Myocyte (in vitro differentiated cells): Measurements from ENCODE around the gene CNTN4. TPM values are rescaled to one million over a fixed set of nuclear protein-coding genes. Genes with fewer than 3 reads are reported as not detected.

ENCODE experiments used
- DNase-seq: peaks from one replicate; pipeline ENCODE4 v3.0.0-alpha.2; 2012; ENCODE audit warnings: low read depth
- total RNA-seq: library from RNA; depleted of rRNA; stranded (reverse); fragments of >200 nt; gene quantifications from 2 replicates; pipeline ENCODE4 v1.2.3, GENCODE V29; 2014

CNTN4 gene
- total RNA-seq, 1 donor from 2014 or later: not detected

- no peak for DNase-seq
Measured at GRCh38 chr3:2261747-2262146, 163.1 kb downstream of the CNTN4 start.

GRCh38 chr3:2262204-2262603, 163.5 kb downstream of the CNTN4 start:
- no peak for DNase-seq

DNA sequence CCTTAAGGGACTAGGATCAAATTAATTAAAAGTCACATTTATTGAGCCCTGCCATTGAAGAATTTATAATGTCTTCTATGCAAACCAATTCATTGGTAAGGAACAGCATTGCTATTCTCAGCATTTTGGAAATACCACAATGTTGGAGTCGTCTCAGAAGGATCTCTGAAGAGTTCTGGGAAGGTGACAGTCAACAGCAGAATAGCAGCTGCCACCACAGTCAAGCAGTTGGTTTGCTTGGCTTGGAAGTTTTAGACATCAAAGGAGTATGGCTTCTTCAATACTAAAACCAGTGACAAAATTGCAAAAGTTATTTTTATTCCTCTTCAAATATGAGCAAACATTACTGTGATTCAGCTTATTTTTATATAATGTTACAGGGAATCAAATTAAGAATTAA, 167.9 kb downstream of the CNTN4 start:
- no peak for DNase-seq

DNA sequence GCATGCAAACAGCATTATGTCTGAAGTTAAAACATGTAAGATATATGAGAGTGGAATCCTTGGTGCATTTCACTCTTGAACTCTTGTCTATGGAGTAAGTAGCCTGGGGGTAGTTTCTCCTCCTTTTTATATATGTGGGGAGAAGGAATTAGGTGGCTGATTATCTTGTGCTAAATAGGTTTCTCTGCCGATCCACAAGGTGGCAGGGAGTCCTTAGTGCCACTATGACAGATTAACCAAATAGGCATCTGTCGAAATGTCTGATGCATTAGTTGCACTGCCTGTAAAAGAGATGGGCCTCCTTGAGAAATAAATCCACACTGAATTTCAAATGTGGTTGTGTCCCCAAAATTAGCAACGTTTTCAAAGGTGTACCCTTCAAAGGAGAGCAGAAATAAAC, 170.1 kb downstream of the CNTN4 start:
- DNase-seq: no peak

GRCh38 chr3:2274526-2274925, 175.9 kb downstream of the CNTN4 start:
- no peak for DNase-seq

GRCh38 chr3:2283818-2284217, 185.2 kb downstream of the CNTN4 start:
- no peak for DNase-seq

GRCh38 chr3:2300938-2301337, 202.3 kb downstream of the CNTN4 start:
- DNase-seq: no peak

DNA sequence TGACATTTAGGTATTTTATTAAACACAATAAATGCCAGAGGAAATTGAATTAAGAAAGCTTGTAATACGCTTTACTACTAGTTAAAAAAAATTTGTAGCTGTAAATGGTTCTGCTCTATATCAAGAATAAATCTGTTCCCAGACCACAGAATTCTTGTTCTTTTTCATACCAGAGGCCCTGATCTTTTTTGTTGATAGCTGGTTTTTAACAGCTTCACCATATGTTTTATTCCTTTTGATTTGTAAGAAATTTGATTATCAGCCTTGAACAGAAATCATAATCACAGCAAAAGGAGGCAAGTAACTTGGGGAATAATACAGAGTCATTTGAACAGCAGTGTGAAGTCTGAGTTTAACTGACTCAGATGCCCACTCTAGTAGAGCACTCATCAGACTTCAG, 202.7 kb downstream of the CNTN4 start:
- DNase-seq: no peak

DNA sequence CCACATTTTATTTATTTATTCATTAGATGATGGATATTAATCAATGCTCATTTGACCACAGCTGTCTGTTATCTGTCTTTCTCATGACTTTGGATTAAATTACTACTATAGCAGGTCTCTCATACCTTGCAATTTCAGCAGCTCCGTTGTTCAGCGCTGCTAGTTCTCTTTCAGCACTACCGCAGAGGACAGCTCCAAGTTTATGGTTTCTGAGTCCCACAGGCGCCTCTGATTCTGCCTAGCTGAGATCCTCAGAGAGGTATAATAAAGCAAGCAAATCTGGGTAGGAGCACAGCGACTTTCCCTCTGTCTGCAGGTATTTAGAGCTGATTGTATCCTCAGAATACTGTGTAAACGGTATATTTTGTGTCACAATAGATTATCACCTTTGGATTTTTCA, 204.9 kb downstream of the CNTN4 start:
- DNase-seq: peak; percentile 38

DNA sequence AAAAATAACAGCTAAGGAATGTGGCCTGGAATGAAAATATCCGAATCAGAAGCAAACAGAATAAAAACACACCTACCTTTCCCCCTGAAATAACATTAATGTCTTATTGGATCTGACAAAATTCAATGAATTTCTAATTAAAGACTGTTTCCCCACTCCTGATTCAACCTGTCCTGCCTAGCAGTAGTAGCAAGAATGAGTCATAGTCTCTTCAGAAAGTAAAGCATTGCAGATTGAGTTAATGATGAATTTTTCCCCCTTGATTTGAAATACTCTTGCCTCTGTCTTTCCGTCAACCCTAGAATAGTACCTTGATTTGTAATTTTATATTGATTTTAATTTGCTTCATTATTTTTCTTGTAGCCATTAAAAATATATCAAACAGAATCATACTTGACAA, 212.4 kb downstream of the CNTN4 start:
- no peak for DNase-seq

- DNase-seq: no peak
Measured at GRCh38 chr3:2317521-2317920, 218.9 kb downstream of the CNTN4 start.

- DNase-seq: no peak
Measured at GRCh38 chr3:2334921-2335320, 236.3 kb downstream of the CNTN4 start.

DNA sequence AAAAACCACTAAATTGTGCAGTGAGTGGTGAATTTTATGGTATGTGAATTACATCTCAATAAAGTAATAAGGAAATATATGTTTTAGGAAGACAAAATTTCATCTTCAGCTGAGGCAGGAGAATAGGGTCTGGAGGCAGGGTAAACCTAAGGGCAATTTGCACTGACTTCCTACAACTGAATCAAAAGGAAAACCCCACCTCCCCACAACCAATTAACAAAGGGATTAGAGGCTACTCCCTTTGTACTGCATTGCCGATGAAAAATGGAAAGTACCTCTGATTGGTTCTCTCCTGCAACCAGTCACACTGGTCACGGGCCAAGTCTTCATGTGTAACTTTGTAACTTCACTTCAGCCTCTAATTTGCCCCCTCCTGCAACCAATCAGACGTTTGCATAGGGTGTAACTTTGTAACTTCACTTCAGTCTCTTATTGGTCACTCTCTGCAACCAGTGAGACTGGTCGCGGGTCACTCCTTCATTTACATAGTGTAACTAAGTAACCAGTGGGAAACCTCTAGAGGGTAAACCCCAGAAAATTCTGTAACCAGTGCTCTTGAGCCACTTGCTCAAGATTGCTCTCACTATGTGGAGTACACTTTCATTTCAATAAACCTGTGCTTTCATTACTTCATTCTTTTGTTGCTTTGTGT, 244.5 kb downstream of the CNTN4 start:
- no peak for DNase-seq

DNA sequence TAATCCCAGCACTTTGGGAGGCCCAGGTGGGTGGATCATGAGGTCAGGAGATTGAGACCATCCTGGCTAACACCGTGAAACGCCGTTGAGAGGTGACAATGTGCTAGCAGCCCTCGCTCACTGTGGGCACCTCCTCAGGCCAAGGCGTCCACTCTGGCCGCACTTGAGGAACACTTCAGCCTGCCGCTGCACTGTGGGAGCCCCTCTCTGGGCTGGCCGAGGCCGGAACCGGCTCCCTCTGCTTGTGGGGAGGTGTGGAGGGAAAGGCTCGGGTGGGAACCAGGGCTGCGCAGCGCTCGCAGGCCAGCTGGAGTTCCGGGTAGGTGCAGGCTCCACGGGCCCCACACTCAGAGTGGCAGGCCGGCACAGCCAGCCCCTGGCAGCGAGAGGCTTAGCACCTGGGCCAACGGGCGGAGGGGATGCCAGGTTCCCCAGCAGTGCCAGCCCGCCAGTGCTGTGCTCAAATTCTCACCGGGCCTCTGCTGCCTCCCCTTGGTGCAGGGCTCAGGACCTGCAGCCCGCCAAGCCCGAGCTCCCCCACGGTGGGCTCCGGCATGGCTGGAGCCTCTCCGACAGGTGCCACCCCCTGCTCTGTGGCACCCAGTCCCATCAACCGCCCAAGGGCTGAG, 253.6 kb downstream of the CNTN4 start:
- no peak for DNase-seq

DNA sequence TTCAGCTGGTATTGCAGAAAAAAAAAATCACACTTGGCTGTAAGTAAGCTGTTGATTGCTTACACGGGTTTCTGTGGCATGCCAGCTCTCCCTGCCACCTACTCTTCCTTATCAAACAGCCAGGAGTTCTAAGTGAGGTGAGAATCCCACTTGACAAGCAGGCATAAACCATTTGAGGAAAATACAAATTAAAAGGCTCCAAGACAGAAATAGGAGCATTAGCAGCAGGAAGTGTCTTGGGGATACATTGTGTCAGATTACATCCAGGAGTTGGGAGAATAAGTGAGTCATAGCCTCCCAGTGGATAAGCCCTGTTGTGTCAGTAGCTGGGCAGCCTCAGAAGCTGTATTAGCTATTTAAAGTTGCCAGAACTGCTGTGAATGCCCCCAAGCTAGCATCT, 256.0 kb downstream of the CNTN4 start:
- no peak for DNase-seq

- DNase-seq: no peak
Measured at GRCh38 chr3:2356298-2356950, 257.8 kb downstream of the CNTN4 start.

DNA sequence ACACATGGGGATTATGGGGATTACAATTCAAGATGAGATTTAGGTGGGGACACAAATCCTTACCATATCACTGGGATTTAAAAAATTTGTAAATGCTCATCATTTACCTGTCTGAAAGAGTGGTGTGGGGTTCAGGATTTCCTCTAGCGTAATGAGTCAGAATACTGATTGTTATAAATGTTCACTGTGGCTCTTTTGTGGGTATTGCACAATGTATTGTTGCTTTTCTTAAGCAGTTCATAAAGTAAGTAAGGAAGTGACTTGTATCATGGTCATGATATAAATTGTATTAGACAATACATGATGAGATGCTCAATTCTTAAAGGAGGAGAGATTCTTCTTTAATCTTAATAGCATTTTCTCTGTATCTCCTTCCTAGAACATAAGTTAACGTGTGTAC, 262.1 kb downstream of the CNTN4 start:
- DNase-seq: no peak

- no peak for DNase-seq
Measured at GRCh38 chr3:2362122-2362521, 263.5 kb downstream of the CNTN4 start.

DNA sequence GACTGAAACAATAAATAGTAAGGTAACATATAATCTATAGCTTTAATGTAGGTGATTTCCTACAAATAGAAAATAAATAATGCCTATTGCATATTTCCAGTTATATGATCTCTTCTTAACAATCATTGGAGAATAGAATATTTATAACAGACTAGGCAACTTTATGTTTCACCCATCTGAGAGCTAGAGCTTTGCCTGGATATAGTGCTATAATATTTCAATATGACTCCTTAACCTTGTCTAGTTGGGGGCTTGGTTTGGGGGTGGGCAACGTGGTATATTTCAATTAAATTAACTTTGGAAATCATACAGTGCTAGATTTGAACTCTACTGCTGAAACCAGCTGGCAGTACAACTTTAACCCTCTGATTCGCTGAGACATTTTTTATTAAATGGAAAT, 265.2 kb downstream of the CNTN4 start:
- DNase-seq: no peak

GRCh38 chr3:2370317-2370716, 271.7 kb downstream of the CNTN4 start:
- DNase-seq: no peak

GRCh38 chr3:2372306-2372705, 273.6 kb downstream of the CNTN4 start:
- no peak for DNase-seq

DNA sequence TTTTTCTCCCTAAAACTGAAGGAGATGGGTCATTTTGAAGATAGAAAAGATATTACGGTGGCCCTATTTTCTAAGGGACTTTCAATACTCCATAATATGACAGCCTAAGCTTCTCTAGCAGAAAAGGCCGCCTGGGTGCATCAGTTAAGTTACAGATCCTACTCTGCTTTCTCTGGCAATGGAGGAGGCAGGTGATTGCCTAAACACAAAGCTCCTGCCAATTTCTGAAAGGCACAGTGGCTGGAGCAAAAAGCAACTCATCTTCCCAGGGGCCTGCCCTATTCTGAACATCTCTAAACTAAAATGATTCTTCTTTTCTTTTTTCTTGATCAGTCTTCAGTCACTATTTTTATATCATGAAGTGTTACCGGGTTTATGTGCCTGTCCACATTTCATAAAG, 276.7 kb downstream of the CNTN4 start:
- DNase-seq: no peak

GRCh38 chr3:2377281-2377680, 278.6 kb downstream of the CNTN4 start:
- DNase-seq: no peak
